Measurements from ENCODE around the gene PPP6R2.
A peak's percentile ranks its signal among the peaks of the same experiment; 100 is the strongest.
"Not testable (repeated sequence)": the region's sequence is repeated elsewhere in the genome, so short reads cannot be mapped to it uniquely, and the experiment has no call there.

The PPP6R2 gene

GRCh38 chr22:50408311-50408710 is 65.2 kb downstream of the PPP6R2 start:
- H3K36me3 Mint-ChIP-seq (ENCODE audit: low read depth), result peaks cover 12% of the 10 kb centered on the region
- H3K27ac Mint-ChIP-seq, result no peak overlapping the region
- no peak overlapping the region for H3K4me3 Mint-ChIP-seq
- DNase-seq (no peak), ATAC-seq (no peak)
- H3K27me3 Mint-ChIP-seq, result no peaks in the 10 kb centered on the region
- H3K4me1 Mint-ChIP-seq, result peaks cover 4% of the 10 kb centered on the region
- H3K9me3 Mint-ChIP-seq, result no peaks in the 10 kb centered on the region

- H3K27ac Mint-ChIP-seq, H3K9me3 Mint-ChIP-seq, H3K4me1 Mint-ChIP-seq, ATAC-seq, H3K27me3 Mint-ChIP-seq, H3K4me3 Mint-ChIP-seq, DNase-seq: not testable (repeated sequence)
- peaks cover 12% of the 10 kb centered on the region for H3K36me3 Mint-ChIP-seq (ENCODE audit: low read depth)
These were observed 65.8 kb downstream of the PPP6R2 start for GRCh38 chr22:50408954-50409353.

GRCh38 chr22:50414476-50415248 is 71.5 kb downstream of the PPP6R2 start:
- DNase-seq (no peak), ATAC-seq (no peak)
- Mint-ChIP-seq H3K27me3 (no peaks in the 10 kb centered on the region), H3K4me3 (no peak overlapping the region), H3K27ac (no peak overlapping the region), H3K9me3 (no peaks in the 10 kb centered on the region), H3K36me3 (ENCODE audit: low read depth) (peaks cover 14% of the 10 kb centered on the region), H3K4me1 (no peaks in the 10 kb centered on the region)

- H3K36me3 Mint-ChIP-seq (ENCODE audit: low read depth), result peaks cover 21% of the 10 kb centered on the region
- DNase-seq, result no peak
- H3K27ac Mint-ChIP-seq, result no peak overlapping the region
- H3K9me3 Mint-ChIP-seq, result no peaks in the 10 kb centered on the region
- ATAC-seq, result no peak
- H3K27me3 Mint-ChIP-seq, result no peaks in the 10 kb centered on the region
- no peak overlapping the region for H3K4me3 Mint-ChIP-seq
- H3K4me1 Mint-ChIP-seq, result no peaks in the 10 kb centered on the region
These were observed 72.3 kb downstream of the PPP6R2 start for GRCh38 chr22:50415426-50415825.

GRCh38 chr22:50416996-50417395 is 73.9 kb downstream of the PPP6R2 start:
- H3K4me1 Mint-ChIP-seq, result no peaks in the 10 kb centered on the region
- H3K27ac Mint-ChIP-seq, result no peak overlapping the region
- DNase-seq (no peak), ATAC-seq (no peak)
- H3K36me3 Mint-ChIP-seq (ENCODE audit: low read depth), result peaks cover 23% of the 10 kb centered on the region
- no peaks in the 10 kb centered on the region for H3K27me3 Mint-ChIP-seq
- no peaks in the 10 kb centered on the region for H3K9me3 Mint-ChIP-seq
- no peak overlapping the region for H3K4me3 Mint-ChIP-seq

GRCh38 chr22:50417411-50418210 is 74.5 kb downstream of the PPP6R2 start:
- DNase-seq (no peak), ATAC-seq (no peak)
- Mint-ChIP-seq H3K4me3 (no peak overlapping the region), H3K4me1 (no peaks in the 10 kb centered on the region), H3K36me3 (ENCODE audit: low read depth) (peaks cover 23% of the 10 kb centered on the region), H3K9me3 (no peaks in the 10 kb centered on the region), H3K27ac (no peak overlapping the region), H3K27me3 (no peaks in the 10 kb centered on the region)

- ATAC-seq, result no peak
- DNase-seq, result no peak
- no peak overlapping the region for H3K4me3 Mint-ChIP-seq
- no peak overlapping the region for H3K27ac Mint-ChIP-seq
- no peaks in the 10 kb centered on the region for H3K9me3 Mint-ChIP-seq
- no peaks in the 10 kb centered on the region for H3K4me1 Mint-ChIP-seq
- H3K27me3 Mint-ChIP-seq, result no peaks in the 10 kb centered on the region
- peaks cover 23% of the 10 kb centered on the region for H3K36me3 Mint-ChIP-seq (ENCODE audit: low read depth)
These were observed 75.5 kb downstream of the PPP6R2 start for GRCh38 chr22:50418624-50419023.

- ATAC-seq (no peak), DNase-seq (no peak)
- H3K27ac Mint-ChIP-seq, result no peak overlapping the region
- no peaks in the 10 kb centered on the region for H3K27me3 Mint-ChIP-seq
- H3K9me3 Mint-ChIP-seq, result no peaks in the 10 kb centered on the region
- H3K4me1 Mint-ChIP-seq, result no peaks in the 10 kb centered on the region
- H3K36me3 Mint-ChIP-seq (ENCODE audit: low read depth), result peaks cover 23% of the 10 kb centered on the region
- no peak overlapping the region for H3K4me3 Mint-ChIP-seq
These were observed 76.0 kb downstream of the PPP6R2 start for GRCh38 chr22:50419116-50419515.

- Mint-ChIP-seq H3K4me1 (no peaks in the 10 kb centered on the region), H3K27ac (no peak overlapping the region), H3K27me3 (no peaks in the 10 kb centered on the region), H3K9me3 (no peaks in the 10 kb centered on the region), H3K4me3 (no peak overlapping the region), H3K36me3 (ENCODE audit: low read depth) (peaks cover 29% of the 10 kb centered on the region)
- DNase-seq, result no peak
- no peak for ATAC-seq
These were observed 76.9 kb downstream of the PPP6R2 start for GRCh38 chr22:50420015-50420414.

- Mint-ChIP-seq H3K36me3 (ENCODE audit: low read depth) (peaks cover 32% of the 10 kb centered on the region), H3K4me3 (no peak overlapping the region), H3K4me1 (no peaks in the 10 kb centered on the region), H3K27ac (peak overlapping the region; percentile 35), H3K27me3 (no peaks in the 10 kb centered on the region), H3K9me3 (no peaks in the 10 kb centered on the region)
- ATAC-seq (no peak), DNase-seq (no peak)
These were observed 77.5 kb downstream of the PPP6R2 start for GRCh38 chr22:50420581-50420980.

- H3K27ac Mint-ChIP-seq, result no peak overlapping the region
- no peaks in the 10 kb centered on the region for H3K27me3 Mint-ChIP-seq
- H3K36me3 Mint-ChIP-seq (ENCODE audit: low read depth), result peaks cover 32% of the 10 kb centered on the region
These were observed 78.9 kb downstream of the PPP6R2 start for GRCh38 chr22:50422046-50422445.

GRCh38 chr22:50422961-50423815 is 80.1 kb downstream of the PPP6R2 start:
- H3K27ac Mint-ChIP-seq, result no peak overlapping the region
- DNase-seq (no peak), ATAC-seq (peak; percentile 20)
- H3K4me3 Mint-ChIP-seq, result no peak overlapping the region
- H3K27me3 Mint-ChIP-seq, result no peaks in the 10 kb centered on the region
- peaks cover 34% of the 10 kb centered on the region for H3K36me3 Mint-ChIP-seq (ENCODE audit: low read depth)
- H3K9me3 Mint-ChIP-seq, result no peaks in the 10 kb centered on the region
- no peaks in the 10 kb centered on the region for H3K4me1 Mint-ChIP-seq

More at GRCh38 chr22:50422046-50422445, 78.9 kb downstream of the PPP6R2 start:
- no peaks in the 10 kb centered on the region for H3K9me3 Mint-ChIP-seq
- no peak overlapping the region for H3K4me3 Mint-ChIP-seq
- ATAC-seq (no peak), DNase-seq (no peak)
- H3K4me1 Mint-ChIP-seq, result no peaks in the 10 kb centered on the region

- peaks cover 38% of the 10 kb centered on the region for H3K36me3 Mint-ChIP-seq (ENCODE audit: low read depth)
- H3K4me1 Mint-ChIP-seq, result no peaks in the 10 kb centered on the region
- H3K4me3 Mint-ChIP-seq, result no peak overlapping the region
- ATAC-seq (no peak), DNase-seq (no peak)
- no peaks in the 10 kb centered on the region for H3K27me3 Mint-ChIP-seq
- no peak overlapping the region for H3K27ac Mint-ChIP-seq
- H3K9me3 Mint-ChIP-seq, result no peaks in the 10 kb centered on the region
These were observed 80.8 kb downstream of the PPP6R2 start for GRCh38 chr22:50423956-50424355.

- no peak overlapping the region for H3K27ac Mint-ChIP-seq
- no peak overlapping the region for H3K4me3 Mint-ChIP-seq
- no peaks in the 10 kb centered on the region for H3K9me3 Mint-ChIP-seq
- H3K4me1 Mint-ChIP-seq, result no peaks in the 10 kb centered on the region
- no peaks in the 10 kb centered on the region for H3K27me3 Mint-ChIP-seq
- no peak for ATAC-seq
- no peak for DNase-seq
- peaks cover 32% of the 10 kb centered on the region for H3K36me3 Mint-ChIP-seq (ENCODE audit: low read depth)
These were observed 82.2 kb downstream of the PPP6R2 start for GRCh38 chr22:50425179-50425916.
